Stimulated activated CD8-positive, alpha-beta memory T cell treated with anti-CD3 and anti-CD28 coated beads, Interleukin-7, amount 100 ng/mL, for 4 hours (primary cell): ENCODE measurements around the gene WDR76.

Experiments used
- DNase-seq, 2 donors: peaks; one replicate each; pipeline ENCODE4 v3.0.0-alpha.2; 2020; ENCODE audit warnings: low read depth in 2 of 2

WDR76 gene

DNA sequence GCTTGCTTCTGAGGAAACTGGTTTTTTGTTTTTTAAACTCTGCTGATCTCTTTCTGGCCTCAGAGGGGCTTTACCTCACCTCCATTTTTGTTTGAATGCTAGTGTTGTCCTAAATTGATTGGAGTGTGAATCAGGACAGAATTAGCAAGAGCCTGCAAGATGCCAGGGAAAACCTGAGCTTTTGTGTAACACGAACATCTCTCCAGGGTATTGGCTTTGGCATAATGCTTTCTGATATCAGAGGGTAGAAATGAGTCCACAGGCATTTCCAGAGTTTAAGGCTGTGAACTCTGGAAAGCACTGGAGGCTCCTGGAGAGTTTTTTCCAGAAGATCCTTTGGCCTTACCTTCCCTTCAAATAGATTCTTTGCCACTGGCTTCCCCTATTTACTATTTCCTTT is 87.1 kb downstream of the WDR76 start:
- no peak for DNase-seq

DNA sequence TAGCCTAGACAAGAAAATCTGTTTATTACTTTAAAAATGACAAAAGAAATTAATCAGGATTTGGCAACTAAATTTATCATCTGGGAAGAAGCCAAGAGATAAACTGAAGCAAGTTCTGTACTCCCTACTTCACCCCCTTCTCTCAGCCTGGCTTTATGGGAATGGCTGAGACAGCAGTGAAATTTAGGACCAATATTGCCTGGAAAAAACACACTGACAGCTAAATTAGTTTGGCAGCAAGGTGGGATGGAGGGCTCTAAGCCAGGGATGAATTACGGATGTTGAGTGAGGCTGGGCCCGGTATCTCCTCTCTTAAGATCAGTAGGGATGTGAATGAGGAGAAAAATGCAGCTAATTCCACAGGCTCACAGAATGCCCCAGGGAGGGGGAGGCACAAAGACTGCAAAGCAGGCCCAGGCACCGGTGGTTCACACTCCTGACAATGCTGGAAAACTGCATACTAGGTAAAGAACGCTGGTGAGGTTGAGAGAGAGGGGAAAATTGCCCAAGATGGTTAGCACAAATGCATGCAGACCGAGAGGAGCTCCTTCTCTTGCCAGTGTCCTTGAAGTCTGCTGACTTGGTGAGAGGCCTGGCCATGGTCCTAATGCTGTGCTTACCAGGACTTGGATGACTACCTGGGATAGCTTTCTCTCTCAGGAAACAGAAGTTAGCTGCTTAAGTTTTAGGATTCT is 89.0 kb downstream of the WDR76 start:
- DNase-seq = no peak

DNA sequence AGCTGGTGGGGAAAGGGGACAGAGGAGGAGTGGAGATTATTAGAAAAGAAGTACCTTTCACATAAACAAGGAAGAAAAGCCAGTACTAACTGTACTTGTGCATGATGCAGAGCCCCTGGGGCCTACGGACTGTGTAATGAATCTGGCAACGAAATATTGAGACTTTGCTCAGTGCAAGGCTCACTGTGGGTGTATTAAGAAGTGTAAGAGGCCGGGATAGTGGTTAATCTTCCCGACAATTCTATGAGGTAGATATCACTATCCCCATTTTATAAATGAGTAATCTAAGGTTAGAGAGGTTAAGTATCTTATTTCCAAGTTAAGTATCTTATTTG is 89.5 kb downstream of the WDR76 start:
- no peak for DNase-seq
